ENCODE results near the gene LRRC2. TPM values are rescaled to one million over a fixed set of nuclear protein-coding genes. Genes with fewer than 3 reads are reported as not detected.

LRRC2 gene
- total and polyA plus RNA-seq, 2 donors (not counting 3 experiments of a cell fraction or from before 2014, with no cell fraction given), result 0.14 to 0.73 TPM

GRCh38 chr3:46549989-46550388 lies 16.1 kb downstream of the LRRC2 start:
- Histone ChIP-seq H3K9me3 (replicated peaks; ENCODE audit: control insufficient read depth, insufficient read depth, low read length) (no peaks in the 10 kb centered on the region), H4K20me1 (replicated peaks; ENCODE audit: control insufficient read depth, extremely low read depth, insufficient read depth, low read length) (no peaks in the 10 kb centered on the region), H3K4me3 (replicated peaks in 1 of 3; ENCODE audit: insufficient read depth in 1 of 3, low read depth in 1 of 3, low read length in 3 of 3) (no peak overlapping the region), H3K9me1 (replicated peaks; ENCODE audit: control insufficient read depth, extremely low read depth, insufficient read depth, low read length) (no peaks in the 10 kb centered on the region), H2AFZ (ENCODE audit: low read depth, low read length) (no peak overlapping the region), H3K79me2 (ENCODE audit: control insufficient read depth, insufficient read depth, low read length) (no peaks in the 10 kb centered on the region), H3K9ac (replicated peaks; ENCODE audit: extremely low read depth, insufficient read depth, low read length) (no peak overlapping the region), H3K27ac (ENCODE audit: insufficient read depth, low read depth, low read length) (no peak overlapping the region), H3K4me1 (ENCODE audit: control insufficient read depth, extremely low read depth, insufficient read depth, low read length) (no peaks in the 10 kb centered on the region), H3K27me3 (ENCODE audit: control insufficient read depth in 2 of 2, insufficient read depth in 2 of 2, low read length in 2 of 2) (peaks cover 0 to 6% of the 10 kb centered on the region in 2 experiments), H3K36me3 (ENCODE audit: control insufficient read depth in 2 of 2, extremely low read depth in 1 of 2, insufficient read depth in 2 of 2, low read length in 2 of 2) (no peaks in the 10 kb centered on the region), H3K4me2 (ENCODE audit: insufficient read depth, low read length) (no peak overlapping the region)
- intact Hi-C loops (cut with micrococcal nuclease) (loop anchor here (10.0 kb wide), 1 partner anchor 175 kb away; the partner anchor contains the start of gene CCR5), dilution Hi-C loops (cut with MboI; ENCODE audit: extremely low pct_ligation_motif_present, low sequenced_read_pairs) (no loop called here)
- FAIRE-seq, result no peak
- TF ChIP-seq CTCF (IDR thresholded peaks at IDR 0.05; ENCODE audit: extremely low read depth in 1 of 2, insufficient read depth in 1 of 2, low read depth in 1 of 2, low read length in 2 of 2), result no peak
- no peak for TF ChIP-seq JUN (IDR thresholded peaks at IDR 0.05; ENCODE audit: borderline replicate concordance, insufficient read depth, insufficient read length, low read depth)
- no peak for TF ChIP-seq MYC (IDR thresholded peaks at IDR 0.05; ENCODE audit: low read depth, low read length)
- TF ChIP-seq POLR2AphosphoS5 (IDR thresholded peaks at IDR 0.05; ENCODE audit: insufficient read depth, low read depth, low read length), result no peak
- no peak for TF ChIP-seq MAX (IDR thresholded peaks at IDR 0.05; ENCODE audit: insufficient read depth, insufficient read length)
- POLR2A ChIA-PET, result no interaction called here
- DNase-seq (ENCODE audit: low read depth, low spot score), result no peak
- BruUV-seq (replicated peaks), result no TSS peak
- CTCF ChIA-PET, result interaction anchor here (1.4 to 1.5 kb wide), 2 partner anchors 9 to 62 kb away, joined by 5 to 14 read pairs; no protein-coding TSS in a partner anchor
